C4-2B (cell line): ENCODE data around the gene GNAT1.

Experiments used
- H3K27ac ChIP-seq: fragments of 450-650 bp; 2 replicates; pipeline ENCODE4 v1.5.1; 2017
- ZFX ChIP-seq: fragments of 450-650 bp; IDR thresholded peaks from 2 replicates; pipeline ENCODE4 v1.6.1; 2017
- TF ChIP-seq, protein P1 (sequence below): fragments of 450-650 bp; conservative IDR thresholded peaks from 2 replicates; pipeline ENCODE4 v1.5.1; 2017; ENCODE audit warnings: mild to moderate bottlenecking

Gene GNAT1

DNA sequence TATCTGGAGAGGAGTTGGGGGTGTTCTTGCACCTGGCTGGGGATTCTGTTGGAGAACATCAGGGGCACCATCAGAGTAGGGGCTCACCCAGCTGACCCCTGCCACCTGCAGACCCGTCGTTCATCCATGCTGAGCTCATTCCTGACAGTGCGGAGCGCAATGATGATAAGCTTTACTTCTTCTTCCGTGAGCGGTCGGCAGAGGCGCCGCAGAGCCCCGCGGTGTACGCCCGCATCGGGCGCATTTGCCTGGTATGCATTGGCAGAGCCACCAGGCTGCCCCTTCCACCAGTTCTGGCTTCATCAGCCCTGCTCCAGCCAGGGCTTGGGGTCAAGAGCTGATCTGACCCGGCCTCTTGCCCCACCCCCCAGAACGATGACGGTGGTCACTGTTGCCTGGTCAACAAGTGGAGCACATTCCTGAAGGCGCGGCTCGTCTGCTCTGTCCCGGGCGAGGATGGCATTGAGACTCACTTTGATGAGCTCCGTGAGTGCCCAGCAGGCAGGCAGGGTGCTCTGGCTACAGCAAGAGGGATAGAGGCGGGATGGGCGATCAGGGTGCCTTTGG is 8.8 kb upstream of the GNAT1 start:
- H3K27ac ChIP-seq, result no peak overlapping the region
- no peak for TF ChIP-seq ZFX
- TF ChIP-seq, protein P1, sequence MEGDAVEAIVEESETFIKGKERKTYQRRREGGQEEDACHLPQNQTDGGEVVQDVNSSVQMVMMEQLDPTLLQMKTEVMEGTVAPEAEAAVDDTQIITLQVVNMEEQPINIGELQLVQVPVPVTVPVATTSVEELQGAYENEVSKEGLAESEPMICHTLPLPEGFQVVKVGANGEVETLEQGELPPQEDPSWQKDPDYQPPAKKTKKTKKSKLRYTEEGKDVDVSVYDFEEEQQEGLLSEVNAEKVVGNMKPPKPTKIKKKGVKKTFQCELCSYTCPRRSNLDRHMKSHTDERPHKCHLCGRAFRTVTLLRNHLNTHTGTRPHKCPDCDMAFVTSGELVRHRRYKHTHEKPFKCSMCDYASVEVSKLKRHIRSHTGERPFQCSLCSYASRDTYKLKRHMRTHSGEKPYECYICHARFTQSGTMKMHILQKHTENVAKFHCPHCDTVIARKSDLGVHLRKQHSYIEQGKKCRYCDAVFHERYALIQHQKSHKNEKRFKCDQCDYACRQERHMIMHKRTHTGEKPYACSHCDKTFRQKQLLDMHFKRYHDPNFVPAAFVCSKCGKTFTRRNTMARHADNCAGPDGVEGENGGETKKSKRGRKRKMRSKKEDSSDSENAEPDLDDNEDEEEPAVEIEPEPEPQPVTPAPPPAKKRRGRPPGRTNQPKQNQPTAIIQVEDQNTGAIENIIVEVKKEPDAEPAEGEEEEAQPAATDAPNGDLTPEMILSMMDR, result no peak

- H3K27ac ChIP-seq, result peak overlapping the region; percentile 73
- TF ChIP-seq ZFX, result no peak
- TF ChIP-seq, protein P1, result no peak
Measured at GRCh38 chr3:50183755-50184154, 7.7 kb upstream of the GNAT1 start.

- TF ChIP-seq, protein P1, result no peak
- no peak for TF ChIP-seq ZFX
- H3K27ac ChIP-seq, result peak overlapping the region; percentile 73
Measured at GRCh38 chr3:50184242-50184978, 7.0 kb upstream of the GNAT1 start.

DNA sequence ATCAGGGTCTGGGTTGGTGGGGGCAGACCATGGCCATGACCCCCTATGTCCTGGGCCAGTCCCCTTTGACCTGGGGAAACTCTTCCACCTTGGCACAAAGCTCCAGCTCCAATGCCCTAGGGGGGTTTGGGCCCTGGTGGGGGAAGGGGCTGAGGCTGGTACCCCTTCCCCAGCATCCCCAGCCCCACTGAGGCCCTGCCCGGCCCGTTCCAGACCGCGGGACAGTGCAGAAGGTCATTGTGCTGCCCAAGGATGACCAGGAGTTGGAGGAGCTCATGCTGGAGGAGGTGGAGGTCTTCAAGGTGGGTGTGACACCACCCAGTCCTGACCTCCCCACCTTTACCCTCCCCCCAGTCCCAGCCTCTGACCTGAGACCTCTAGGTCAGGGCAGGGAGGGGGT is 6.2 kb upstream of the GNAT1 start:
- TF ChIP-seq, protein P1, result no peak
- no peak for TF ChIP-seq ZFX
- H3K27ac ChIP-seq, result peak overlapping the region; percentile 73

DNA sequence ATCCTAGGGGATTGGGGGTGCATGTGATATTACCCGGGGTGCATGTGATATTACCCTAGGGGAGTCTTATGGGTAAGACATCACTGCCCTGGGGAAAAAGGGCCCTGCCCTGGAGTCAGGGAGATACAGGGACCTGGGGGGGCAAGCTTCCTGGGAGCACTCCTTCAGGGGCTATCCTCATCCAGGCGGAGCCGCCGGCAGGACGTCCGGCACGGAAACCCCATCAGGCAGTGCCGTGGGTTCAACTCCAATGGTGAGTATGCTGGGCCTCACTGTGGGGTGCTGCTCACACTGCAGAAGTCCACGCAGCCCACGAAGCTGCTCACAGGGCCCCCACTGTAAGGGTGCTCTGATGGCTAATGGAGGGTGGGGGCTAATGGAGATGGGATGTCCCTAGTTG is 5.3 kb upstream of the GNAT1 start:
- H3K27ac ChIP-seq, result no peak overlapping the region
- TF ChIP-seq, protein P1, result no peak
- TF ChIP-seq ZFX, result no peak

DNA sequence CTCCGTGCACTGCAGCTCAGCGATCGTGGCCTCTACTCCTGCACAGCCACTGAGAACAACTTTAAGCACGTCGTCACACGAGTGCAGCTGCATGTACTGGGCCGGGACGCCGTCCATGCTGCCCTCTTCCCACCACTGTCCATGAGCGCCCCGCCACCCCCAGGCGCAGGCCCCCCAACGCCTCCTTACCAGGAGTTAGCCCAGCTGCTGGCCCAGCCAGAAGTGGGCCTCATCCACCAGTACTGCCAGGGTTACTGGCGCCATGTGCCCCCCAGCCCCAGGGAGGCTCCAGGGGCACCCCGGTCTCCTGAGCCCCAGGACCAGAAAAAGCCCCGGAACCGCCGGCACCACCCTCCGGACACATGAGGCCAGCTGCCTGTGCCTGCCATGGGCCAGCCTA is 3.7 kb upstream of the GNAT1 start:
- TF ChIP-seq, protein P1, result no peak
- no peak for TF ChIP-seq ZFX

DNA sequence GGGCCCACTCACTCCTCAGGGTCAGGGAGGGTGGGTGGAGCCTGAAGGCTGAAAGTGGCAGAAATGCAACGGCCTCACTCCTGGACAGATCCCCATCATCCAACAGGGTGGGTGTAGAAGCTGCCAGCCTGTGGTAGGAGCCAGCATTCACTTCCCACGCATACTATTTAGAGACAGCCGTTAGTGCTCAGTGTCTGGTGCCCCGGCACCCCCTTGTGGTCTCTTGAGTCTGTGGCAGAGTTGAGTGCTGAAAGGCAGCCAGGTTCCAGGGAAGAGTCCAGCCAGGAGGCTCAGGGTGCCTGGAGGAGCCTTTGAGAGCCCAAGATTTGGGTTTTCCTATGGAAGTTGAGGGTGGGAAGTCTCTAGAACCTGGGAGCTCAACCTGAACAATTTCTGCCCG is 2.1 kb upstream of the GNAT1 start:
- TF ChIP-seq ZFX, result no peak
- TF ChIP-seq, protein P1, result peak; percentile 76

More for the DNA sequence above, 3.7 kb upstream of the GNAT1 start:
- H3K27ac ChIP-seq, result no peak overlapping the region

More for the DNA sequence above, 2.1 kb upstream of the GNAT1 start:
- no peak overlapping the region for H3K27ac ChIP-seq
